Nucleus accumbens (tissue), 56 donors: ENCODE data around the gene MUL1.

ENCODE experiments used
- DNase-seq, 56 donors: peaks; one replicate each; lab custom pipeline; 2025; lab: John Stamatoyannopoulos, UW

MUL1 gene

DNA sequence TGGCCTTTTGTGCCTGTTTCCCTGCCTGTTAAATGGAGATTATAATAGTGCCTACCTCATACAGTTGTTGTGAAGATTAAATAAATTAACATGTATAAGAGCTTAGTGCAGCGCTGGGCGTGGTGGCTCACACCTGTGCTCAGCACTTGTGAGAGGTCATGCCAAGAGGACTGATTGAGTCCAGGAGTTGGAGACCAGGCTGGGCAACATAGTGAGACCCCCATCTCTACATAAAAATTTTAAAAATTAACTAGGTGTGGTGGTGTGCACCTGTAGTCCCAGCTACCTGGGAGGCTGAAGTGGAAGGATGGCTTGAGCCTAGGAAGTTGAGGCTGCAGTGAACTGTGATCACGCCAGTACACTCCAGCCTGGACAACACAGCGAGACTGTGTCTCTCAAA lies 34.1 kb downstream of the MUL1 start:
- DNase-seq, result no peak

- DNase-seq, result peak in 50 of 56 donors; percentile 9 to 81 (median 52)
These were observed 34.9 kb downstream of the MUL1 start for GRCh38 chr1:20472860-20473711.

GRCh38 chr1:20472121-20472520 lies 35.8 kb downstream of the MUL1 start:
- no peak for DNase-seq

GRCh38 chr1:20470194-20470593 lies 37.8 kb downstream of the MUL1 start:
- DNase-seq, result peak in 28 of 56 donors; percentile 6 to 57 (median 30)

GRCh38 chr1:20469406-20470076 lies 38.4 kb downstream of the MUL1 start:
- DNase-seq, result no peak

DNA sequence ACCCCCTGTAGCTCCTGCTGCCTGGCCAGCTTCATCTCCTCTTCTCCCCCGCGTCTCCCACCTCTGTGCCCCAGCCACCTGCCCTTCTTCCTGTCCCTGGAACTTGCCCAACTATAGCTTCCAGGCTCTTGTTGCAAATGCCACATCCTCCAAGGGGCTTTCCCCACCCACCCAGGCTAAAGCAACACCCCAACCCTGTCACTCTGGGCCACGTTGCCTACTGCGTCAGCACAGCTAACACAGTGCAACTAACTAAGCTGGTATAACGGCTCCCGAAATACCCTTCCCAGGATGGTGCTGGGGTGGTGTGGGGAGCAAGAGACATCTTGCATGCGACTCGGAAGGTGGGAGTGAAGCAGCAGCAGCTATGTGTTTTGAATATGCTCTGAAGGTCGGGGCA lies 41.7 kb downstream of the MUL1 start:
- no peak for DNase-seq

- no peak for DNase-seq
These were observed 42.8 kb downstream of the MUL1 start for GRCh38 chr1:20465187-20465586.

GRCh38 chr1:20463502-20463901 lies 44.4 kb downstream of the MUL1 start:
- DNase-seq, result no peak

DNA sequence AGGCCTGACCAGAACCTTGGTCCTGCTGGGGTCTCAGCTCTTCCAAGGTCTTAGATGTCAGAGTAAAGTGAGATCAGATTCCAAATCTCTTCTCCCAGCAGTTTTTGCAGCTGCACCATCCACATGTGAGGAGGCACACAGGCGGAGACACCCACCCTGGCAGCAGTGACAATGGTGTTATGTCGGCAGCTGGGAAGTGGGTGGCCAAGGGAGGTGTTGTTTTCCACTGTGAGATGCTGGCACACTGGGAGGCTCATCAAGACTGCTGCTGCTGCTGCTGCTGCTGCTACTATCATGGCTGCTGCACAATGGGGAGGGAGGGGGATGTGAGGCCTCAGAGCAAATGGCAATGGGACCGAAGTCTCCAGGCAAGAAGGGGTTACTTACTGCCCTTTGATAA lies 45.6 kb downstream of the MUL1 start:
- peak in 42 of 56 donors; percentile 4 to 81 (median 48) for DNase-seq

DNA sequence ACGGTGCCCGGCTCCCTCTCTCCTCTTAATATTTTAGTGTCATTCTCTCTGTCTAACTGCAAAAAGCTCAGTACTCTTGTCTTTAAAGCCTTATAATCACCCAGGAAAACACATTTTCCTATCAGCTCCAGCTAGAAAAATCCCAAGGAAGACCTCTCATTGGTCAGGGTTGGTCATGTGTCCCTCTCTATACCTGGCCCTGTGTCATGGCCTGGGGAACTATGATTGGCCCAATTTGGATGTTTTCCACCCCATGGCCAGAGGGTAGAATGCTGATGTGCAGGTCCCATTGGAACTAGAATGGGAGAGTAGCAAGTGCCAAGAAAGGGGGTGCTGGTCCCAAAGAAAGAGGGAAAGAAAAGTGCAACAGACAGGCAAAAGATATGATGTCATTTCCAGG lies 49.2 kb downstream of the MUL1 start:
- no peak for DNase-seq

DNA sequence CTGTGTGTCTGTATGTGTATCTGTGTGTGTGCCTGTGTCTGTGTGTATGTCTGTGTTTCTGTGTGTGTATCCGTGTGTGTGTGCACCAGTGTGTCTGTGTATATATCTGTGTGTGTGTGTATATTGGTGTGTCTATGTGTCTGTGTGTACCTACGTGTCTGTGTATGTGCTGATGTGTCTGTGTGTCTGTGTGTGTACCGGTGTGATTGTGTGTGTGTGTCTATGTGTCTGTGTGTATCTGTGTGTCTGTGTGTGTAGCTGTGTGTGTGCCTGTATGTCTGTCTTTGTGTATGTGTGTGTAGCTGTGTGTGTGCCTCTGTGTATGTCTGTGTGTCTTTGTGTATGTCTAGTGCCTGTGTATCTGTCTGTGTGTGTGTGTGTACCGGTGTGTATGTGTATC lies 53.9 kb downstream of the MUL1 start:
- no peak for DNase-seq

DNA sequence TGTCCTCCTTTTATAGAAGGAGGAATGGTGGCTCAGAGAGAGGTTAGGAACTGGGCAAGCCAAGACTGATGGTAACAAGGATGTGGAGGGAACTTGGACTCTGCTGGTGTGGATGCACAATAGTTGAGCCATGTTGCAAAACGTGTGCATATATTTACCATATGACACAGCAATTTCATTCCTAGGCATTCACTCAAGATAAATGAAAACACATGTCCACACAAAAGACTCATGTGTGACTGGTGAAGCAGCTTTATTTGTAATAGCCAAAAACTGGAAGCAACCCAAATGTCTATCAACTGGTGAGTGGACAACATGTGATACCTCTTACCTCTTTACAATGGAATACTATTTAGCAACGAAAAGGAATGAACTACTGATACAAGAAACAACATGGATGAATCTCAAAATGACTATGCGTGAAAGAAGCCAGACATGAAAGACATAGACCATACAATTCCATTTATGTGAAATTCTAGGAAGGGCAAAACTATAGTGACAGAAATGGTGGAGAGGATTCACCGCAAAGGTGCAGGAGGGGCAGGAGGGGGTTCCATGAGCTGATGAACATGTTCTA lies 58.1 kb downstream of the MUL1 start:
- DNase-seq, result no peak
